Measurements from ENCODE around the gene RAB13. TPM values are rescaled to one million over a fixed set of nuclear protein-coding genes. Genes with fewer than 3 reads are reported as not detected.

The RAB13 gene
- total and polyA plus RNA-seq, 2 experiments from 2014 or later = 25.9 to 98.7 TPM

- peaks cover 30% of the 10 kb centered on the region for H3K4me1 ChIP-seq (ENCODE audit: insufficient read depth)
- TF ChIP-seq EZH2 (IDR thresholded peaks at IDR 0.05; ENCODE audit: borderline replicate concordance) (no peak), CTCF (IDR thresholded peaks at IDR 0.05; ENCODE audit: poor library complexity) (no peak), EZH2phosphoT487 (IDR thresholded peaks at IDR 0.05; ENCODE audit: low read depth, severe bottlenecking, unreplicated experiment) (no peak)
- no peaks in the 10 kb centered on the region for H3K36me3 ChIP-seq (replicated peaks; ENCODE audit: insufficient read depth, low read depth)
- H4K20me1 ChIP-seq (ENCODE audit: insufficient read depth, poor library complexity, severe bottlenecking) = peaks cover 40% of the 10 kb centered on the region
- peak within 1 kb of the TSS; percentile 47 for H3K4me3 ChIP-seq
- H3K9me2 ChIP-seq (replicated peaks; ENCODE audit: insufficient read depth) = no peaks in the 10 kb centered on the region
- H3K4me2 ChIP-seq = peak within 1 kb of the TSS; percentile 97
- peak; percentile 99 for DNase-seq (ENCODE audit: low spot score)
- H2AFZ ChIP-seq = peak within 1 kb of the TSS; percentile 33
- no peaks in the 10 kb centered on the region for H3K27me3 ChIP-seq
- 1% methylated on average over 33 of the region's 75 CpGs for WGBS (ENCODE audit: low lambda C conversion rate, missing lambda C conversion rate)
- peak within 1 kb of the TSS; percentile 92 for H3K27ac ChIP-seq
- H3K79me2 ChIP-seq = peaks cover 73% of the 10 kb centered on the region
- H3K9me3 ChIP-seq (ENCODE audit: low read depth) = no peaks in the 10 kb centered on the region
Measured at GRCh38 chr1:153958111-153958960, 27.8 kb downstream of the RAB13 start, which contains the start of gene CRTC2. CRTC2 (minus strand) TSS chr1:153958612; CDS start chr1:153958497, 115 bp downstream.

GRCh38 chr1:153957744-153958110, 28.4 kb downstream of the RAB13 start:
- Histone ChIP-seq H3K4me2 (peak overlapping the region; percentile 97), H4K20me1 (ENCODE audit: insufficient read depth, poor library complexity, severe bottlenecking) (peaks cover 40% of the 10 kb centered on the region), H3K4me3 (peak overlapping the region; percentile 47), H3K27me3 (no peaks in the 10 kb centered on the region), H3K36me3 (replicated peaks; ENCODE audit: insufficient read depth, low read depth) (no peaks in the 10 kb centered on the region), H3K27ac (peak overlapping the region; percentile 92), H3K9me2 (replicated peaks; ENCODE audit: insufficient read depth) (no peaks in the 10 kb centered on the region), H3K9me3 (ENCODE audit: low read depth) (no peaks in the 10 kb centered on the region), H3K4me1 (ENCODE audit: insufficient read depth) (peaks cover 30% of the 10 kb centered on the region), H3K79me2 (peaks cover 75% of the 10 kb centered on the region), H2AFZ (peak overlapping the region; percentile 33)
- no peak for TF ChIP-seq CTCF (IDR thresholded peaks at IDR 0.05; ENCODE audit: poor library complexity)
- WGBS (ENCODE audit: low lambda C conversion rate, missing lambda C conversion rate) = 2% methylated on average over 11 of the region's 13 CpGs
- DNase-seq (ENCODE audit: low spot score) = no peak

GRCh38 chr1:153956997-153957715, 29.0 kb downstream of the RAB13 start:
- no peaks in the 10 kb centered on the region for H3K27me3 ChIP-seq
- H3K79me2 ChIP-seq = peaks cover 72% of the 10 kb centered on the region
- no peaks in the 10 kb centered on the region for H3K36me3 ChIP-seq (replicated peaks; ENCODE audit: insufficient read depth, low read depth)
- 44% methylated on average over 6 of the region's 6 CpGs for WGBS (ENCODE audit: low lambda C conversion rate, missing lambda C conversion rate)
- peak overlapping the region; percentile 33 for H2AFZ ChIP-seq
- peaks cover 28% of the 10 kb centered on the region for H3K4me1 ChIP-seq (ENCODE audit: insufficient read depth)
- peaks cover 40% of the 10 kb centered on the region for H4K20me1 ChIP-seq (ENCODE audit: insufficient read depth, poor library complexity, severe bottlenecking)
- no peaks in the 10 kb centered on the region for H3K9me2 ChIP-seq (replicated peaks; ENCODE audit: insufficient read depth)
- H3K4me3 ChIP-seq = peak overlapping the region; percentile 47
- peak overlapping the region; percentile 92 for H3K27ac ChIP-seq
- no peaks in the 10 kb centered on the region for H3K9me3 ChIP-seq (ENCODE audit: low read depth)
- TF ChIP-seq CTCF (IDR thresholded peaks at IDR 0.05; ENCODE audit: poor library complexity) = no peak
- TF ChIP-seq EZH2phosphoT487 (IDR thresholded peaks at IDR 0.05; ENCODE audit: low read depth, severe bottlenecking, unreplicated experiment) = no peak
- no peak for TF ChIP-seq EZH2 (IDR thresholded peaks at IDR 0.05; ENCODE audit: borderline replicate concordance)
- no peak for DNase-seq (ENCODE audit: low spot score)
- H3K4me2 ChIP-seq = peak overlapping the region; percentile 97
